GM12873 (cell line): Measurements from ENCODE around the gene VKORC1L1.

Source experiments
- TF ChIP-seq, protein P1 (sequence below): IDR thresholded peaks from 2 replicates; pipeline ENCODE4 v1.5.1; 2012; ENCODE audit warnings: low read depth, mild to moderate bottlenecking, moderate library complexity, low read length, control low read depth; ENCODE audit not compliant: insufficient read depth; ENCODE audit errors: missing control alignments

Gene VKORC1L1

DNA sequence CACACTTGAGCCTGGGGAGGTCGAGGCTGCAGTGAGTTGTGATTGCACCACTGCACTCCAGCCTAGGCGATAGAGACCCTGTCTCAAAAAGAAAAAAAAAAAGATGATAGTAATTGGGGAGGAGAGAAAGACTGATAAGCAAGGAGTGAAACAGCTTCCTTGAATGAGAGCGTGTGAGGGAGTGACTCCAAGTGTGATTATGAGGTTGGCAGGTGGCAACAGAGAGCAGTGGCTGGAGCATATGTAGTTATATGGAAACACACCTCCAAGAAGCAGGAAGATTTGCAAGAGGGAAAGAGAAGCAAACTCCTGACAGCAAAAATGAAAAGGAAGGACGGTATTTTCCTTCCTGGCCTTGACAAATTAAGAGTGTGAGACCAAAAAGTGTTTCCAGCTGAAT, 50.4 kb downstream of the VKORC1L1 start:
- TF ChIP-seq, protein P1, sequence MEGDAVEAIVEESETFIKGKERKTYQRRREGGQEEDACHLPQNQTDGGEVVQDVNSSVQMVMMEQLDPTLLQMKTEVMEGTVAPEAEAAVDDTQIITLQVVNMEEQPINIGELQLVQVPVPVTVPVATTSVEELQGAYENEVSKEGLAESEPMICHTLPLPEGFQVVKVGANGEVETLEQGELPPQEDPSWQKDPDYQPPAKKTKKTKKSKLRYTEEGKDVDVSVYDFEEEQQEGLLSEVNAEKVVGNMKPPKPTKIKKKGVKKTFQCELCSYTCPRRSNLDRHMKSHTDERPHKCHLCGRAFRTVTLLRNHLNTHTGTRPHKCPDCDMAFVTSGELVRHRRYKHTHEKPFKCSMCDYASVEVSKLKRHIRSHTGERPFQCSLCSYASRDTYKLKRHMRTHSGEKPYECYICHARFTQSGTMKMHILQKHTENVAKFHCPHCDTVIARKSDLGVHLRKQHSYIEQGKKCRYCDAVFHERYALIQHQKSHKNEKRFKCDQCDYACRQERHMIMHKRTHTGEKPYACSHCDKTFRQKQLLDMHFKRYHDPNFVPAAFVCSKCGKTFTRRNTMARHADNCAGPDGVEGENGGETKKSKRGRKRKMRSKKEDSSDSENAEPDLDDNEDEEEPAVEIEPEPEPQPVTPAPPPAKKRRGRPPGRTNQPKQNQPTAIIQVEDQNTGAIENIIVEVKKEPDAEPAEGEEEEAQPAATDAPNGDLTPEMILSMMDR: no peak

DNA sequence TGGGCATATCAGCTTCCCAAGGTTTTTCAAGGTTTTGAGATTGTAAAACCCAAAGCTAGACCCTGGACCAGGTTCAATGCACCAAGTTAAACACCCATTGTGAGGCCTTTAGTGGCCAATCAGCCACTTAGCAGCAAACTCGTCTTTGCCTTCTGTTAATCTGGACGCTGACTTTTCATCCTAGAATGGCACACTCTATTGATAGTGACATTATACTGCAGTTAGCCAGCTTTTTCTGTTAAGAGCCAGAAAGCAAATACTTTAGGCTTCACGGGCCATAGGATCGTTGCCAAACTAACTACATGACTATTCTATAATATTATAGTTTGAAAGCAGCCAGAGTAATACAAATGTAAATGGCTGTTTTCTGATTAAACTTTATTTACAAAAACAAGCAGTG, 51.3 kb downstream of the VKORC1L1 start:
- TF ChIP-seq, protein P1: no peak

DNA sequence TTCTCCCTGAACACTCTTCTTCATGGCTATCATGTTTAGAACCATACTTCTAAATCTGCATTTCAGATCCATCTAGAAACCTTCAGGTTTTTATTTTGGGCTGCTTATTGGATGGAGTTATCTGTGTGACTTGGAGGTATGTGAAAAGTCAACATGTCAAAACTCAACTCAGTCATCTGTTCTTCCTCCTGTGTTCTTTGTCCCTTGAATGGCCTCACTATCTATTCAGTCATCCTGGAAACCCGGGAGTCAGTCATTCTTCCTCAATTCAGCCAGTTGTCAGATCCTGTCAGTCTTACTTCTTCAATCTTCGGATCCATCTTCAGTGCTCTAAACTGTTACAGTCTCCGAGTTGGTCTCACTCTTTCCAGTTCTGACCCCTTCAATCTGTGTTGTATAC, 52.2 kb downstream of the VKORC1L1 start:
- TF ChIP-seq, protein P1: no peak

DNA sequence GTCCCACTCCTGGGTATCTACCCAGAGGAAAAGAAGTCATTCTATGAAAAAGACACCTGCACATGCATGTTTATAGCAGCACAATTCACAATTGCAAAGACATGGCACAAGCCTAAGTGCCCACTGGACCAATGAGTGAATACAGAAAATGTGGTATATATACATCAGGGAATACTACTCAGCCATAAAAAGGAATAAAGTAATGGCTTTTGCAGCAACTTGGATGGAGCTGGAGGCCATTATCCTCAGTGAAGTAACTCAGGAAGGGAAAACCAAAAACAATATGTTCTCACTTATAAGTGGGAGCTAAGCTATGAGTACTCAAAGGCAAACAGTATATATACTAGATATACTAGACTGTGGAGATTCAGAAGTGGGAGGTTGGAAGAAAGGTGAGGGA, 53.7 kb downstream of the VKORC1L1 start:
- TF ChIP-seq, protein P1: no peak

DNA sequence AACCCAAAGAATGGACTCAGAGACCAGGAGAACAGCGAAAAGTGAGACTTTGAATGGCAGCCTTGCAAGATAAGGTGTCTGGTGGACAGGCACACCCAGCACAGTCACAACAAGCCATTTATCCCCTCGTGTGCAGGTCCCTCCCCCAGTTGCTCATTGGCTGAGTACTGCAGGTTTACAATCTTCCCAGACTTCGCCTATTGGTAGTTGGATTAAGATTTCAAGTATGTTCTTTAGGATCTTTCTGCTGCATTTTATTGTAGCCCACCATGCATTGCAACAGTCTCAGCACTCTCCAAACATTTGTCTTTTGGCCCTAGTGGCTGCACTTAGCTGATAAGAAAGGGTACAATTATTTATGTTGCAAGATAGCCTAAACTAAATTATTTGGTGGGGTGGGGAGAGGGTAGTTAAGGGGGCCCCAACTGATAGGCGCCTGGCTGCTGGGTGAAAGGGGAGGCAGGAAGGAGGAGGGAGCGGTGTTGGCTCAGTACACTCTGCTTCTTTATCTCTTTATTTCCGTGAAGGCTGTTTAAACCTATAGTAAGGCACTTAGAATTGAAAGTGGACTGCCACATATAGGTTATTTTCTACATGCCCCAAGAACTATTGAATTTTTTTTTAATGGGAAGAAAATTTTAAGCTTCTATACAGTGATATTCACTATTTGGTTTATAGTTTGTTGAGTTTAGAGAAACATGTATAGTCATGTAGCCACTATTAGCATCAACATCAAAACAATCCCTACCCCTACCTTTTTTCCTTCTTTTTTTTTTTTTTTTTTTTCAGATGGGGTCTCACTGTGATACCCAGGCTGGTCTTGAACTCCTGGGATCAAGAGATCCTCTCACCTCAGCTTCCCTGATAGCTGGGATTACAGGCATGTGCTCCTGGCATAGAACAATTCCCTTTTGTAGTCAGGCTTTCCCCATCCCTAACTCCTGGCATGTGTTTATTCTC, 54.9 kb downstream of the VKORC1L1 start:
- TF ChIP-seq, protein P1: no peak

DNA sequence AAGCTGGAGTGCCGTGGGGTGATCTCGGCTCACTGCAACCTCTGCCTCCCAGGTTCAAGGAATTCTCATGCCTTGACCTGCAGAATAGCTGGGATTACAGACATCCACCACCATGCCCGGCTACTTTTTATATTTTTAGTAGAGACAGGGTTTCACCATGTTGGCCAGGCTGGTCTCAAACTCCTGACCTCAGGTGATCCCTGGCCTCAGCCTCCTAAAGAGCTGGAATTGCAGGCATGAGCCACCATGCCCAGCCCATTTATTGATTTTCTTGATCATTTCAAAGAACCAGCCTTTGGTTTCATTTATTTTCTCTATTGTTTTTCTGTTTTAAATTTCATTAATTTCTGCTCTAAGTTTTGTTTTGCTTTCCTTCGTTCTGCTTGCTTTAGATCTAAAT, 58.8 kb downstream of the VKORC1L1 start:
- TF ChIP-seq, protein P1: no peak

DNA sequence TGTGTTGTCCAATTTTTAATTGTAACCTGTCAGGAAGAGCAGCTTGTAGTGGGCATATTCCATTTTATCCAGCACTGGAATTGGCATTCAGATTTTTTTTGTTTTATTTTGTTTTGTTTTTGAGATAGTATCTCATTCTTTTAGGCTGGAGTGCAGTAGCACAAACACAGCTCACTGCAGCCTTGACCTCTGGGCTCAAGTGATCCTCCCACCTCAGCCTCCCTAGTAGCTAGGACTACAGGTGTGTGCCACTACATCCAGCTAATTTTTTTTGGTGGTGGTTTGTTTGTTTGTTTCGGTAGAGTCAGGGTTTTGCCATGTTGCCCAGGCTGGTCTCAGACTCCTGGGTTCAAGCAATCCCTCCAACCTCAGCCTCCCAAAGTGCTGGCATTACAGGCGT, 64.4 kb downstream of the VKORC1L1 start:
- TF ChIP-seq, protein P1: no peak
